Colonic mucosa (tissue), 4 donors: ENCODE results near the gene SERPINA1. TPM values are rescaled to one million over a fixed set of nuclear protein-coding genes. Genes with fewer than 3 reads are reported as not detected.

Experiments
- DNase-seq: peaks from one replicate; pipeline ENCODE4 v3.0.0-alpha.2; 2020
- H3K27ac ChIP-seq: fragments of 200-600 bp; one replicate; pipeline ENCODE4 v1.8.0; 2021
- H3K27me3 ChIP-seq: fragments of 200-600 bp; one replicate; pipeline ENCODE4 v1.8.0; 2021
- H3K36me3 ChIP-seq: fragments of 200-600 bp; one replicate; pipeline ENCODE4 v1.8.0; 2021
- H3K4me1 ChIP-seq: fragments of 200-600 bp; one replicate; pipeline ENCODE4 v1.8.0; 2021; ENCODE audit warnings: mild to moderate bottlenecking
- H3K4me3 ChIP-seq: fragments of 200-600 bp; one replicate; pipeline ENCODE4 v1.8.0; 2021
- H3K9ac ChIP-seq, 2 donors: one replicate each; pipeline ENCODE4 v1.7.0; 2013; ENCODE audit warnings: control low read depth in 2 of 2, low read depth in 2 of 2, low read length in 2 of 2
- H3K9me3 ChIP-seq: fragments of 200-600 bp; one replicate; pipeline ENCODE4 v1.8.0; 2021
- intact Hi-C: fragments of 100-400 bp; cut with DNase I; formaldehyde crosslinking; loops from one replicate; pipeline ENCODE4 v1.14.1; 2022
- total RNA-seq, 2 donors: library from RNA; stranded (reverse); fragmentation: NEBNext Ultra II Directional in 1 of 2; extraction: Animal tissue kit (Norgen Biotek cat#: 25700) in 1 of 2; gene quantifications; one replicate each; pipeline ENCODE4 v1.2.1, GENCODE V29; 2021
- TF ChIP-seq, protein P1 (sequence below): fragments of 200-600 bp; IDR thresholded peaks from one replicate; pipeline ENCODE4 v1.8.0; 2022; ENCODE audit warnings: antibody characterized with exemption, mild to moderate bottlenecking
- donor health status: healthy.
- donor health status: DM: no; HTN: no; CAD: no.
- donor health status: DM: no; HTN: no; CAD: no.

The SERPINA1 gene
- total RNA-seq, 2 donors from 2014 or later: 153 to 278 TPM

- no peak overlapping the region for H3K4me3 ChIP-seq
- no peaks in the 10 kb centered on the region for H3K4me1 ChIP-seq
- no peak overlapping the region for H3K9ac ChIP-seq
- no peaks in the 10 kb centered on the region for H3K27me3 ChIP-seq
- H3K36me3 ChIP-seq: no peaks in the 10 kb centered on the region
- H3K27ac ChIP-seq: no peak overlapping the region
- no peak for DNase-seq
- TF ChIP-seq, protein P1, sequence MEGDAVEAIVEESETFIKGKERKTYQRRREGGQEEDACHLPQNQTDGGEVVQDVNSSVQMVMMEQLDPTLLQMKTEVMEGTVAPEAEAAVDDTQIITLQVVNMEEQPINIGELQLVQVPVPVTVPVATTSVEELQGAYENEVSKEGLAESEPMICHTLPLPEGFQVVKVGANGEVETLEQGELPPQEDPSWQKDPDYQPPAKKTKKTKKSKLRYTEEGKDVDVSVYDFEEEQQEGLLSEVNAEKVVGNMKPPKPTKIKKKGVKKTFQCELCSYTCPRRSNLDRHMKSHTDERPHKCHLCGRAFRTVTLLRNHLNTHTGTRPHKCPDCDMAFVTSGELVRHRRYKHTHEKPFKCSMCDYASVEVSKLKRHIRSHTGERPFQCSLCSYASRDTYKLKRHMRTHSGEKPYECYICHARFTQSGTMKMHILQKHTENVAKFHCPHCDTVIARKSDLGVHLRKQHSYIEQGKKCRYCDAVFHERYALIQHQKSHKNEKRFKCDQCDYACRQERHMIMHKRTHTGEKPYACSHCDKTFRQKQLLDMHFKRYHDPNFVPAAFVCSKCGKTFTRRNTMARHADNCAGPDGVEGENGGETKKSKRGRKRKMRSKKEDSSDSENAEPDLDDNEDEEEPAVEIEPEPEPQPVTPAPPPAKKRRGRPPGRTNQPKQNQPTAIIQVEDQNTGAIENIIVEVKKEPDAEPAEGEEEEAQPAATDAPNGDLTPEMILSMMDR: no peak
- intact Hi-C loops: no loop called here
- no peaks in the 10 kb centered on the region for H3K9me3 ChIP-seq
Observed at GRCh38 chr14:94377866-94378470, 10.4 kb downstream of the SERPINA1 start.

- Histone ChIP-seq H3K4me1 (no peaks in the 10 kb centered on the region), H3K9ac (no peak overlapping the region), H3K4me3 (no peak overlapping the region), H3K27me3 (no peaks in the 10 kb centered on the region), H3K36me3 (no peaks in the 10 kb centered on the region), H3K27ac (no peak overlapping the region), H3K9me3 (no peaks in the 10 kb centered on the region)
- no peak for DNase-seq
- intact Hi-C loops: no loop called here
- TF ChIP-seq, protein P1: no peak
Observed at GRCh38 chr14:94376976-94377865, 11.2 kb downstream of the SERPINA1 start.

DNA sequence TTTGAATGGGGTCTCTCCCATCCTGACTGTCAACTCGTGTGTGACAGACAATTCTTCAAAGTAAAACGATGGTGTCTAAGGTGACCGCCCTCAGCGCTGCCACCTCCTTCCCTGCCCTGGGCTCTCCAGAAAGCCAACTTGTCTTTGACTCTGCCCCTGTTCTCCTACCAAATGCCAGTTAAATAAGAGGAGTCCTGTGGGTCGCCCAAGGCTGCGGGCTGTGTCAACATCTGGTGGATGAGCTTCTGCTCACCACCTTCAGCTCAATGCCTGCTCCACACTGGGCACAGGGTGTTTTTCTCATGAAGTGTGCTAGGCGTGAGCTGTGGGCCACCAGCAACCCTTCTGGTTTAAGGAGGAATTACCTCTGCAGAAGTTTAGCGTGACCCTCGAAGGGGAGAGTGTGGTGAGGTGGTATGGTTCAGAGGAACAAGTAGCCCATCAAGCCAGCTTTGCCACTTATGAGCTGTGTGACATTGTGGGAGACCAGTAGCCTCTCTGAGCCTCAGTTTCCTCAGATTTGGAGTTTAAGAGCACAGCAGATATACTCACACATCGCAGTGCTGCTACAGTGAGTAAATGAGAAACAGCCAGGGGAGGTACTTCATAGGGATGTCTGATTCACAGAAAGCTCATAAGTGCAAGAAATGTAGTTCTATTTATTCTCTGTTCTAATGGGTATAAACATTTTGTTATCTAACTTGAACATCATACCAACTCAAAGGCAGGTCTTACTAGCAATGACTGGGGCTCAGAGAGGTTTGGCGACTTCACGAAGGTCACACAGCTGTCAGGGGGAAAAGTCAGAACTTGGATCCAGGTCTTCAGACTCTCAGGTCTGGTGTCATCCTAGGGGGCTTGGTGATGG, 12.1 kb downstream of the SERPINA1 start:
- Histone ChIP-seq H3K27ac (no peak overlapping the region), H3K36me3 (no peaks in the 10 kb centered on the region), H3K27me3 (no peaks in the 10 kb centered on the region), H3K4me3 (no peak overlapping the region), H3K4me1 (no peaks in the 10 kb centered on the region), H3K9me3 (no peaks in the 10 kb centered on the region), H3K9ac (no peak overlapping the region)
- TF ChIP-seq, protein P1: no peak
- DNase-seq: no peak
- intact Hi-C loops: no loop called here

GRCh38 chr14:94375552-94376107, 12.8 kb downstream of the SERPINA1 start:
- DNase-seq: no peak
- TF ChIP-seq, protein P1: no peak
- intact Hi-C loops: no loop called here
- no peak overlapping the region for H3K4me3 ChIP-seq
- no peak overlapping the region for H3K9ac ChIP-seq
- H3K36me3 ChIP-seq: no peaks in the 10 kb centered on the region
- H3K27ac ChIP-seq: no peak overlapping the region
- no peaks in the 10 kb centered on the region for H3K27me3 ChIP-seq
- no peaks in the 10 kb centered on the region for H3K9me3 ChIP-seq
- no peaks in the 10 kb centered on the region for H3K4me1 ChIP-seq

DNA sequence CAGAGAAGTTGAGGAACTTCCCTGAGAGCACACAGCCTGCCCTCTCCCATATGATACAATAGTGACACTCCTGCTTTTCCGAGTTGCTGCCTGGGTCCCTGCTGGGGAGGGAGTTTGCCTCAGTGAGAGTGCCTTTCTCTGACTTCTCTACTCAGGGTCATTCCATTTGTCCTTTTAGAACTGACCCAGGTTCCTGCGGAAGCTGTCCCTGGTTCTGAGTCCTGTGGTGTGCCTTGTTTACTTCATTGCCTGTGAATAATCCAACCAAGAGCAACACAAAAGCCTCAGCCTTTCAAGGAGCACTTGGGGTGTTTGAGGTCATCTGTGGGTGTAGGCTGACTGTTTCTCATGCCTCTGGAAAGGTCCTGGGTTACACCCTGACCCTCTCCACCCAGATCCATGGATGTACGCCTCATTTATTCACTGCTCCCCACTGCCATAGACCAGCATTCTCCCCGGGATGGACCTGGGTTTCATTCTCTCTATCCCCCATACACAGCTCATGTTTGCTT, 13.6 kb downstream of the SERPINA1 start:
- DNase-seq: no peak
- Histone ChIP-seq H3K4me3 (no peak overlapping the region), H3K4me1 (no peaks in the 10 kb centered on the region), H3K9ac (no peak overlapping the region), H3K9me3 (no peaks in the 10 kb centered on the region), H3K27ac (no peak overlapping the region), H3K27me3 (no peaks in the 10 kb centered on the region), H3K36me3 (no peaks in the 10 kb centered on the region)
- intact Hi-C loops: no loop called here
- TF ChIP-seq, protein P1: no peak
